ENCODE measurements around the gene NDUFA7. TPM values are rescaled to one million over a fixed set of nuclear protein-coding genes. Genes with fewer than 3 reads are reported as not detected.

NDUFA7 gene
- 67.6 to 88.6 TPM (median 85.0 TPM) in 5 replicates for total RNA-seq (2022; extraction: Qiagen RNA extraction; ENCODE audit: low read depth)

GRCh38 chr19:8321067-8321985 lies at the start of gene NDUFA7, which contains the start of gene RPS28:
Gene NDUFA7 (minus strand): TSS chr19:8321375. CDS start chr19:8321358, 17 bp downstream.
Gene RPS28 (plus strand): TSS chr19:8321496. CDS start chr19:8321531, 35 bp downstream.

GRCh38 chr19:8363803-8364771 lies 42.9 kb upstream of the NDUFA7 start, which contains the start of gene ANGPTL4:
Gene ANGPTL4 (plus strand): TSS chr19:8364155. CDS start chr19:8364322, 167 bp downstream.

GRCh38 chr19:8342684-8343482 lies 21.7 kb upstream of the NDUFA7 start, which contains the start of gene KANK3:
Gene KANK3 (minus strand): TSS chr19:8343262. CDS start chr19:8337828, 5,434 bp downstream.

DNA sequence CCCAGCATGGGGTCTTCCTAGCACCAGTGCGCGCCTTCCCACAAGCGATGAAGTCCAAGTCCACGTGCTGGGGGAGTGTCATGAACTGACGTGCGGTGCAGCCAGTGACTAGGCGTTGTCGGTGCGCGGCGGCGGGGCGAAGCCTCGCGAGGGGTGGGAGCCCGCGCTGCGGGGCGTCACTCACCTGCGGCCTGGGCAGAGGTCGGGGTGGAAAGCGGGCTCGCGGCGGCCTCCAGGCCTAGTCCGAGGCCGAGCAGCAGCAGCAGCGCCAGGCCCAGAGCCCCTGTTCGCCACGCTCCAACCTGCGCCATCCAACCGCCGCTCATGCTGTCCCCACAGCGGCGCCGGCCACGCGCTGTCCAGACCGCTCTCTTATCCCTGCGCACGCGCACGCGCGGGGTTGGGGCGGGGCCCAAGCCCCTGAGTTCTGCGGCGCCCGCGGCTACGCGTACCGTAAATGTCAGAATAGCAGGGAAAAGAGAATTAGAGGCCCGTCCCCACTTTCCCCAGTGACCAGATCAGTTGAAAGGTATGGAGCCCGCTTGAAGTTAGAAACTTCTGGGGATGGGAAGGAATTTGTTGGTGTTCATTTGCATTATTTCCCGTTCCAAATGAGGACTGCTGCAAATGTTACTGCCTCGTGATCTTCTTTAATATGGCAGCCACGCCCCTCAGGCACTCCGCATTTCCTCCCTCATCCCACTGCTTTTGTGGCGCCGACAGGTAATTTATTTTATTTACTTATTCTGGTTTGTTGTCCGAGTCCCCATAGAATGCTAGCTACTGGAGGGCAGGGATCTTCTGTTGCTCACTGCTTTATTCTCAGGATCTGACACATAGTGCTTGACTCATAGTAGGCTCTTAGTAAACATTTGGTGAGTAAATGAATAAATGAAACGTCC lies 13.0 kb downstream of the NDUFA7 start, which contains the start of gene CD320:
CD320 (minus strand) TSS at position 394 of the 902 bp plus-strand sequence; CDS start at position 326, 68 bp downstream.

Other genes with a start within 250 kb of the NDUFA7 start
- gene FBN3, start 171.8 kb downstream of the NDUFA7 start, total RNA-seq (2022; extraction: Qiagen RNA extraction; ENCODE audit: low read depth), result 0.01 TPM in 1 of 5 replicates, not detected in the others
- gene CERS4, start 112.0 kb downstream of the NDUFA7 start, total RNA-seq (2022; extraction: Qiagen RNA extraction; ENCODE audit: low read depth), result 2.7 to 3.9 TPM (median 3.5 TPM) in 5 replicates
- gene CD320, start 13.0 kb downstream of the NDUFA7 start, total RNA-seq (2022; extraction: Qiagen RNA extraction; ENCODE audit: low read depth), result 64.1 to 101 TPM (median 91.3 TPM) in 5 replicates
- gene RPS28, start 121 bp upstream of the NDUFA7 start, total RNA-seq (2022; extraction: Qiagen RNA extraction; ENCODE audit: low read depth), result 406 to 906 TPM (median 811 TPM) in 5 replicates
- 2.7 to 4.5 TPM (median 3.2 TPM) in 5 replicates for gene KANK3, start 21.9 kb upstream of the NDUFA7 start, total RNA-seq (2022; extraction: Qiagen RNA extraction; ENCODE audit: low read depth)
- gene ANGPTL4, start 42.8 kb upstream of the NDUFA7 start, total RNA-seq (2022; extraction: Qiagen RNA extraction; ENCODE audit: low read depth), result 41.1 to 55.3 TPM (median 50.4 TPM) in 5 replicates
- gene RAB11B, start 69.0 kb upstream of the NDUFA7 start, total RNA-seq (2022; extraction: Qiagen RNA extraction; ENCODE audit: low read depth), result 74.0 to 98.5 TPM (median 81.5 TPM) in 5 replicates
- gene MARCHF2, start 91.9 kb upstream of the NDUFA7 start, total RNA-seq (2022; extraction: Qiagen RNA extraction; ENCODE audit: low read depth), result 13.2 to 17.9 TPM (median 16.4 TPM) in 5 replicates
- gene HNRNPM, start 123.6 kb upstream of the NDUFA7 start, total RNA-seq (2022; extraction: Qiagen RNA extraction; ENCODE audit: low read depth), result 231 to 250 TPM (median 235 TPM) in 5 replicates
- 0.13 to 0.24 TPM (median 0.14 TPM) in 4 of 5 replicates, not detected in the other for gene PRAM1, start 181.3 kb upstream of the NDUFA7 start, total RNA-seq (2022; extraction: Qiagen RNA extraction; ENCODE audit: low read depth)
- 14.1 to 21.3 TPM (median 18.4 TPM) in 5 replicates for gene ZNF414, start 192.8 kb upstream of the NDUFA7 start, total RNA-seq (2022; extraction: Qiagen RNA extraction; ENCODE audit: low read depth)